ENCODE data around the gene TNFAIP8L2. TPM values are rescaled to one million over a fixed set of nuclear protein-coding genes. Genes with fewer than 3 reads are reported as not detected.
"Not testable (repeated sequence)": the region's sequence is repeated elsewhere in the genome, so short reads cannot be mapped to it uniquely, and the experiment has no call there.

The TNFAIP8L2 gene
- total RNA-seq, 1 experiment from 2014 or later, result not detected

GRCh38 chr1:151197863-151198253 lies 41.4 kb downstream of the TNFAIP8L2 start:
- no peaks in the 10 kb centered on the region for H3K9me2 ChIP-seq (ENCODE audit: insufficient read depth)
- peaks cover 49% of the 10 kb centered on the region for H3F3A ChIP-seq (ENCODE audit: insufficient read depth, low read depth)
- H3K79me2 ChIP-seq (ENCODE audit: low read depth), result peaks cover 55% of the 10 kb centered on the region
- H4K20me1 ChIP-seq (ENCODE audit: insufficient read depth), result peaks cover 33% of the 10 kb centered on the region
- intact Hi-C loops (cut with micrococcal nuclease; ENCODE audit: unreplicated experiment), result loop anchor here (1.0 to 10.0 kb wide), 7 partner anchors 56 to 837 kb away; partner anchors contain the start of genes CGN, PSMD4, S100A11 and TUFT1
- H3K4me1 ChIP-seq (replicated peaks; ENCODE audit: insufficient read depth), result peaks cover 38% of the 10 kb centered on the region
- peak overlapping the region; percentile 85 for H3K4me3 ChIP-seq
- CTCF ChIA-PET, result no interaction called here
- TF ChIP-seq EZH2 (IDR thresholded peaks at IDR 0.05; ENCODE audit: low read depth) (no peak), CTCF (conservative IDR thresholded peaks at IDR 0.05) (no peak)
- H3K9me3 ChIP-seq (ENCODE audit: insufficient read depth, low read depth), result no peaks in the 10 kb centered on the region
- DNase-seq, result peak; percentile 35 to 86
- peak overlapping the region; percentile 93 for H3K27ac ChIP-seq
- peak overlapping the region; percentile 76 for H2AFZ ChIP-seq
- H3K4me2 ChIP-seq, result peak overlapping the region; percentile 97
- POLR2A ChIA-PET (ENCODE audit: unreplicated experiment), result interaction anchor here (0.6 kb wide), 1 partner anchor 801 kb away, joined by 3 read pairs; no protein-coding TSS in a partner anchor
- no TSS peak for BruUV-seq (replicated peaks)
- H3K36me3 ChIP-seq (ENCODE audit: low read depth), result peaks cover 12% of the 10 kb centered on the region
- no peaks in the 10 kb centered on the region for H3K27me3 ChIP-seq (ENCODE audit: insufficient read depth, low read depth)

- TSS peak; percentile 18 for BruUV-seq (replicated peaks)
- ChIA-PET POLR2A (ENCODE audit: unreplicated experiment) (interaction anchor here (0.6 to 1.0 kb wide), 5 partner anchors 56 to 800 kb away, joined by 3 to 6 read pairs (median 3); partner anchors contain the start of gene PSMD4), CTCF (interaction anchor here (0.6 to 0.8 kb wide), 2 partner anchors 142 to 997 kb away, joined by 3 to 9 read pairs; no protein-coding TSS in a partner anchor)
- Histone ChIP-seq H3K9me2 (ENCODE audit: insufficient read depth) (no peaks in the 10 kb centered on the region), H2AFZ (peak within 1 kb of the TSS; percentile 76), H3K4me3 (peak within 1 kb of the TSS; percentile 85), H3K79me2 (ENCODE audit: low read depth) (peaks cover 61% of the 10 kb centered on the region), H3K36me3 (ENCODE audit: low read depth) (peaks cover 15% of the 10 kb centered on the region), H3K4me2 (peak within 1 kb of the TSS; percentile 97), H3K27me3 (ENCODE audit: insufficient read depth, low read depth) (no peaks in the 10 kb centered on the region), H3F3A (ENCODE audit: insufficient read depth, low read depth) (peaks cover 43% of the 10 kb centered on the region), H3K27ac (peak within 1 kb of the TSS; percentile 93), H3K9me3 (ENCODE audit: insufficient read depth, low read depth) (no peaks in the 10 kb centered on the region), H4K20me1 (ENCODE audit: insufficient read depth) (peaks cover 40% of the 10 kb centered on the region), H3K4me1 (replicated peaks; ENCODE audit: insufficient read depth) (peaks cover 38% of the 10 kb centered on the region)
- peak; percentile 88 to 95 for DNase-seq
- intact Hi-C loops (cut with micrococcal nuclease; ENCODE audit: unreplicated experiment), result loop anchor here (1.0 to 10.0 kb wide), 5 partner anchors 56 to 836 kb away; partner anchors contain the start of genes CGN, PSMD4, S100A11 and TUFT1
- no peak for TF ChIP-seq CTCF (conservative IDR thresholded peaks at IDR 0.05)
- TF ChIP-seq EZH2 (IDR thresholded peaks at IDR 0.05; ENCODE audit: low read depth), result no peak
These were observed 42.0 kb downstream of the TNFAIP8L2 start, which contains the start of gene PIP5K1A for GRCh38 chr1:151198254-151199127. Gene PIP5K1A (plus strand): TSS chr1:151198552. CDS start chr1:151198997, 445 bp downstream.

- H3K9me2 ChIP-seq (ENCODE audit: insufficient read depth), result no peaks in the 10 kb centered on the region
- H3K79me2 ChIP-seq (ENCODE audit: low read depth), result peaks cover 66% of the 10 kb centered on the region
- H3K9me3 ChIP-seq (ENCODE audit: insufficient read depth, low read depth), result no peaks in the 10 kb centered on the region
- ChIA-PET POLR2A (ENCODE audit: unreplicated experiment) (interaction anchor here (1.0 kb wide), 1 partner anchor 54 kb away, joined by 3 read pairs; the partner anchor contains the start of gene PSMD4), CTCF (interaction anchor here (0.6 to 0.7 kb wide), 3 partner anchors 52 to 141 kb away, joined by 4 to 10 read pairs (median 10); no protein-coding TSS in a partner anchor)
- peak overlapping the region; percentile 97 for H3K4me2 ChIP-seq
- peak in 1 of 2 experiments; percentile 81 for DNase-seq
- H2AFZ ChIP-seq, result no peak overlapping the region
- intact Hi-C loops (cut with micrococcal nuclease; ENCODE audit: unreplicated experiment), result loop anchor here (5.0 to 10.0 kb wide), 4 partner anchors 142 to 835 kb away; partner anchors contain the start of genes CGN, S100A11 and TUFT1
- peaks cover 55% of the 10 kb centered on the region for H4K20me1 ChIP-seq (ENCODE audit: insufficient read depth)
- peak overlapping the region; percentile 93 for H3K27ac ChIP-seq
- H3F3A ChIP-seq (ENCODE audit: insufficient read depth, low read depth), result peaks cover 38% of the 10 kb centered on the region
- BruUV-seq (replicated peaks), result no TSS peak
- TF ChIP-seq EZH2 (IDR thresholded peaks at IDR 0.05; ENCODE audit: low read depth) (no peak), CTCF (conservative IDR thresholded peaks at IDR 0.05) (no peak)
- H3K36me3 ChIP-seq (ENCODE audit: low read depth), result peaks cover 15% of the 10 kb centered on the region
- no peaks in the 10 kb centered on the region for H3K27me3 ChIP-seq (ENCODE audit: insufficient read depth, low read depth)
- peak overlapping the region; percentile 85 for H3K4me3 ChIP-seq
- peaks cover 28% of the 10 kb centered on the region for H3K4me1 ChIP-seq (replicated peaks; ENCODE audit: insufficient read depth)
These were observed 43.6 kb downstream of the TNFAIP8L2 start for GRCh38 chr1:151199873-151200581.

GRCh38 chr1:151205381-151205965 lies 49.0 kb downstream of the TNFAIP8L2 start:
- intact Hi-C loops (cut with micrococcal nuclease; ENCODE audit: unreplicated experiment); CTCF ChIA-PET: not testable (repeated sequence)
- peaks cover 63% of the 10 kb centered on the region for H4K20me1 ChIP-seq (ENCODE audit: insufficient read depth)

More at GRCh38 chr1:151205381-151205965, 49.0 kb downstream of the TNFAIP8L2 start:
- H3K4me2 ChIP-seq; H3K9me2 ChIP-seq (ENCODE audit: insufficient read depth); DNase-seq; H2AFZ ChIP-seq; BruUV-seq (replicated peaks); H3K9me3 ChIP-seq (ENCODE audit: insufficient read depth, low read depth); H3K27me3 ChIP-seq (ENCODE audit: insufficient read depth, low read depth); POLR2A ChIA-PET (ENCODE audit: unreplicated experiment); H3K4me3 ChIP-seq; H3K27ac ChIP-seq: not testable (repeated sequence)
- peaks cover 12% of the 10 kb centered on the region; the same call in 1 of the 2 replicates for H3F3A ChIP-seq (ENCODE audit: insufficient read depth, low read depth)
- peaks cover 16% of the 10 kb centered on the region for H3K4me1 ChIP-seq (replicated peaks; ENCODE audit: insufficient read depth)
- H3K36me3 ChIP-seq (ENCODE audit: low read depth), result peaks cover 25% of the 10 kb centered on the region
- peaks cover 100% of the 10 kb centered on the region for H3K79me2 ChIP-seq (ENCODE audit: low read depth)
